Measurements from ENCODE around the gene TUBB. TPM values are rescaled to one million over a fixed set of nuclear protein-coding genes. Genes with fewer than 3 reads are reported as not detected.

Gene TUBB
- total and polyA plus RNA-seq, 9 of the 15 experiments (the other 6 are each of a cell fraction or from before 2014, with no cell fraction given): 971 to 2,870 (median 1,478) TPM

- TF ChIP-seq ZZZ3 (IDR thresholded peaks at IDR 0.05) (no peak), CBFB (CRISPR knock-in tag; IDR thresholded peaks at IDR 0.05) (no peak), ERF (CRISPR knock-in tag; IDR thresholded peaks at IDR 0.05) (peak; percentile 68; the same call in 1 of the 2 replicates), DACH1 (IDR thresholded peaks at IDR 0.05; ENCODE audit: partially characterized antibody) (no peak), E2F5 (CRISPR knock-in tag; IDR thresholded peaks at IDR 0.05) (no peak), ZNF253 (CRISPR knock-in tag; conservative IDR thresholded peaks at IDR 0.05) (no peak), CREB3 (tag; conservative IDR thresholded peaks at IDR 0.05; ENCODE audit: low read depth) (no peak; the same call in 1 of the 2 replicates), PTRF (tag; IDR thresholded peaks at IDR 0.05) (0 out of 2 replicates have a peak, but pooled peaks have one; percentile 35), ZNF436 (CRISPR knock-in tag; IDR thresholded peaks at IDR 0.05) (no peak), ZNF143 (CRISPR knock-in tag; IDR thresholded peaks at IDR 0.05) (no peak), MED1 (CRISPR knock-in tag; IDR thresholded peaks at IDR 0.05; ENCODE audit: borderline replicate concordance) (no peak), ARNT (IDR thresholded peaks at IDR 0.05) (no peak), RNF219 (CRISPR knock-in tag; IDR thresholded peaks at IDR 0.05) (0 out of 2 replicates have a peak, but pooled peaks have one; percentile 29), CXXC5 (CRISPR knock-in tag; IDR thresholded peaks at IDR 0.05) (peak; percentile 9; the same call in 1 of the 2 replicates), ZFP30 (CRISPR knock-in tag; IDR thresholded peaks at IDR 0.05; ENCODE audit: borderline replicate concordance) (no peak), TEAD4 (IDR thresholded peaks at IDR 0.05; ENCODE audit: low read length) (no peak), TEAD4 (CRISPR knock-in tag; IDR thresholded peaks at IDR 0.05; ENCODE audit: borderline replicate concordance) (no peak), GTF2B (IDR thresholded peaks at IDR 0.05; ENCODE audit: extremely low read depth, insufficient read length) (no peak), FOSL1 (tag; conservative IDR thresholded peaks at IDR 0.05) (peak; percentile 35; the same call in 1 of the 2 replicates), BRD9 (IDR thresholded peaks at IDR 0.05; ENCODE audit: low read depth, partially characterized antibody) (no peak), ZNF695 (CRISPR knock-in tag; IDR thresholded peaks at IDR 0.05) (no peak), CCAR2 (IDR thresholded peaks at IDR 0.05; ENCODE audit: low read depth, low read length) (no peak), IFI16 (CRISPR knock-in tag; IDR thresholded peaks at IDR 0.05) (no peak)
These were observed 32.2 kb downstream of the TUBB start (continued) for GRCh38 chr6:30752157-30752927.

Data from K562 (cell line).